Activated CD4-positive, alpha-beta T cell treated with anti-CD3 and anti-CD28 coated beads for 1 hour (primary cell): ENCODE measurements around the gene KMT2D.
A peak's percentile ranks its signal among the peaks of the same experiment; 100 is the strongest.

Experiments
- DNase-seq: peaks from one replicate; pipeline ENCODE4 v3.0.0-alpha.2; 2020

Gene KMT2D

GRCh38 chr12:49032679-49033447 is 27.7 kb downstream of the KMT2D start:
- DNase-seq = no peak

DNA sequence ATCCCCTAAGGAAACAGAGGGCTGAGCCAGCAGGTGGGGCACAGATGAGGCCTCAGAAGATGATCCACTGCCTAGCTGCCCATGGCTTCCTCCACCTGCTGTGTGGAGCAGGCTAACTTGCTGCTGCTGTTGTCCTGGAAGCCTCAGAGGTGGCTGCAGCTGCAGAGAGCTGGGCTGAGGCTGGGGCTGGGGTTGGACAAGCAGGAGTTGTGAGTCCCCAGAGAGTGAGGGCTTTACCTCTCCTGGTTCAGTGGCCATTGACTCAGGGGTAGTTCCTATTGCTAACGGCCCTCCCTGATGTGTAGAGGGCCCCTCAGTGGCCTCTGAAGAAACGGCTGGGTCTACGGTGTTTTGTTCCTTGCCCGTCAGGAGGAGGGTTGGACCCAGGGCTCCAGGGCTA is 28.3 kb downstream of the KMT2D start:
- DNase-seq = no peak

DNA sequence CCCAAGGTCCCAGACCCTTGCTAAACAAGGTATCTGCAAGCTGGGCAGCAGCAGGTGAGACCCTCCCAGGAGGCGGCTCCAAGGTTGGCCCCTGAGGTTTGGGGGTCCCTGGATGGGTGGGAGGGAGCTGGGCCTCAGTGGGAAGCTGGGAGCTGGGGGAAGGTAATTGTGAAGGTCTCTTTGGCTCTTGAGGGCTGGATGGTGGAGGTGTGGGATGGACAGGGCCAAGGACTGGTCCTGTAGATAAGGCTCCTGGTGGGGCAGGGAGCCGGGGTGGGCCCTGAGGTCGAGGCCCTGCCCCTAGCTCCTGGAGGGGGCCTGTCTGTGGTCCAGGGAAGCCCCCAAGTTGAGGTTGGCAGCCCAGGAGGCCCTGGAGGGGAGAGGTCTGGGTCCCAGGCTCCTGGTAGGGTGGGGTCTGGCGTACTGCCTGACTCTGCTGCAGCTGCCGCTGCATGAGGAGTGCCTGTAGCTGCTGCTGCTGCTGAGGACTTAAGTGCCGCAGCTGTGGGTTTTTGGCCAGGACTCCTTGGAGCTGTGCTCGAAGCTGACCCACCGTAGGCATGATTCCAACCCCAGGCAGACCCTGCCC is 28.9 kb downstream of the KMT2D start:
- no peak for DNase-seq

DNA sequence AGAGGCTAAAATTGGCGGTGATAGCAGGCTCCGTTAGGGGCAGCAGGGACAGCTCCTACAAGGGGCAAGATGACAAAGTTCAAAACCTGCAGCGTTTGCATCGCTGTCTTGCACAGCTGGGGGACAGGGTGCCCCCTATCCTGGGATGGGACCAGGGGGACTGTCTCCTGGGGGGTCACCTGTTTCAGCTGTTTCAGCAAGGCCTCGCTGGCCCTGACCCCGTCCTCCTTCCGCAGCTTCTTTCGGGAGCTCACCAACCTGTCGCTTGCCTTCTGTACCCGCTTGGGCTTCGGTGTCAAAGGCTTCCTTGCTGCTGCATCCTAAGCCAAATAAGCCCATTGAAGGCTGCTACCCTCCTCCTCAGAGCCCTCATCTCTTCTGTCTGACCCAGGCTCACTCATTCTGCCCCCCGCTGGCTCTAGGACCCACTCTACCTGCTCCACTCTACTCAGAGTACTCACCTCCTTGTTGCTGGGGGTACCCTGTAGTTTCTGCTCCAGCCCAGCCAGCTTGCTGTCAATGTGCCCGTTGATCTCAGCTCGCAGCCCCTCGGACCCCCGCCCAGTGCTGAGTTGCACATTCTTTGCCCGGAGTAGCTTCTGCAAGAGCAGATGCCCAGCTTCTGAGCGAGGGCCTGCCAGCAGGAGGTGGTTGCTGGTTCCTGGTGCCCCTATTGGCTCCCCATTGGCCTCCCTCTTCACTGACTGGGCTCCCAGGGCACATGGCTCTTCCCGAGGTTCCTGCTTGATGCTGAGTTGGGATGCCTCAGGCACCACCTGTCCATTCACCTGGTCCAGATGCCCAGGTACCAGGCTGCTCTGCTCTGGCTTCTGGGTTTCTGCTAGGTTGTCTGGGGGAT is 29.7 kb downstream of the KMT2D start:
- DNase-seq = no peak

- DNase-seq = no peak
Observed at GRCh38 chr12:49030119-49030518, 30.5 kb downstream of the KMT2D start.

GRCh38 chr12:49028666-49029275 is 31.8 kb downstream of the KMT2D start:
- DNase-seq = no peak

DNA sequence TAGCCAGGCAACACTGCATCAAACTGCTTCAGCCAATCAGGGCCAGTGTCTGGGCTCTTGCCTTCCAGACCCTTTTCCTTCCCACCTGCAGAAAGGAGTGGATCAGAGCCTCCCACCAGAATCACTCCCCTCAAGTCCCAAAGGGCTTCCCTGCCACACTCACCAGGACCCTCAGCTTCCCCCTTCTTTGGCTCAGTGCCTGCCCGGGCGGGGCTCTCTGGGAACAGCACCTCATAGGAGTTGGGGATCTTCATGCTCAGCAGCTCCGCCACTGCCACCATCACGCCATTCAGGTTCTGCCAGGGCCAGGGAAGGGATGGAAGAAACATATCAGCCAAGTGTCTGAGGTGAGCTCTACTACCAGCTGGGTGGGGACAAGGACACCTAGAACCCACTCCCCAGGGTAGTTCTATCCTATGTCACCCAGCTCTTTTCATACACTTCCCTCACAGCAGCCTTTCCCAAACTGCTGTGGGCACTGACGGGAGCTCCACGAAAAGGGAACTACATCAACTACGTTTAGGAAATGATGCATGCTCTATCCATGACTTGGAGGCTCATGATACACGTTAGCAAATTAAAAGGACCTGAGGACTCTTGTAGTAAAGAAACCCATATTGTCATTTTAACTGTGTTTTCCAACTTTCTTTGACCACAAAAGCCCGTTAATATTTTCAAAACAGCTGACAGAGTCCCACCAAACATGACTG is 32.6 kb downstream of the KMT2D start:
- no peak for DNase-seq

GRCh38 chr12:49026678-49027480 is 33.7 kb downstream of the KMT2D start:
- no peak for DNase-seq

- DNase-seq = no peak
Observed at GRCh38 chr12:49026101-49026500, 34.5 kb downstream of the KMT2D start.

DNA sequence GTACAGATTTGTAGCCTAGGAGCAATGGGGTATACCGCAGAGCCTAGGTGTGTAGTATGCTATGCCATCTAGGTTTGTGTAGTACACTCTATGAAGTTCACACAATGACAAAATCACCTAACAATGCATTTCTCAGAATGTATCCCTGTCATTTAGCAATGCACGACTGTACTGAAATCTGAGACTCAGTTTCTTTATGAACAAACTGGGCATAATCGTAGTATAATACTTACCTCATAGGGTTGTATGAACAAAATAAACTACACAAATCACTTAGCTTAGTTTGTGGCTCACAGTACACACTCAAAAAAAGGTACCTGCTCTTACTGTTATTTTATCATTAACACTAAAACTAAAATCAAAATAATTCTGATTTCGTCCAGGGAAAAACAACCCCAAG is 35.1 kb downstream of the KMT2D start:
- DNase-seq = no peak

DNA sequence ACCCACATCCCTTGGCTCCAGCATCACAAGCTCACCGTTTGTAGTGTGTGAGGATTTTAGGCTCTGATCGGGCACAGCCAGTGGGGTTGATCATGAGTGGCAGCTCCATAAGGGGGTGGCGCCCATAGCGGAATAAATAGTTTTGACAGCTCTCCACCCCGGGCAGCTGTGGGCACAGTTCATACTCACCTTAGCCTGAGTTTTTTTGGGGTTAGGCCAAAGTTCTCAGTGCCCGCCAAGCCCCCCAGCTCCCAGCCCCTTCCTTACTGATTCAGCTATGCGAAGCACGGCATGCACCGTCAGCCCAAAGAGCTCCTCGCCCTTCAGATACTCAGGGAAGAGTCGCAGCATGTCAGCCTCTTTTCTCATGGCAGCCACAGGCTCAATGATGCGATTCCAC is 36.1 kb downstream of the KMT2D start:
- no peak for DNase-seq

GRCh38 chr12:49023812-49024211 is 36.8 kb downstream of the KMT2D start:
- DNase-seq = no peak

DNA sequence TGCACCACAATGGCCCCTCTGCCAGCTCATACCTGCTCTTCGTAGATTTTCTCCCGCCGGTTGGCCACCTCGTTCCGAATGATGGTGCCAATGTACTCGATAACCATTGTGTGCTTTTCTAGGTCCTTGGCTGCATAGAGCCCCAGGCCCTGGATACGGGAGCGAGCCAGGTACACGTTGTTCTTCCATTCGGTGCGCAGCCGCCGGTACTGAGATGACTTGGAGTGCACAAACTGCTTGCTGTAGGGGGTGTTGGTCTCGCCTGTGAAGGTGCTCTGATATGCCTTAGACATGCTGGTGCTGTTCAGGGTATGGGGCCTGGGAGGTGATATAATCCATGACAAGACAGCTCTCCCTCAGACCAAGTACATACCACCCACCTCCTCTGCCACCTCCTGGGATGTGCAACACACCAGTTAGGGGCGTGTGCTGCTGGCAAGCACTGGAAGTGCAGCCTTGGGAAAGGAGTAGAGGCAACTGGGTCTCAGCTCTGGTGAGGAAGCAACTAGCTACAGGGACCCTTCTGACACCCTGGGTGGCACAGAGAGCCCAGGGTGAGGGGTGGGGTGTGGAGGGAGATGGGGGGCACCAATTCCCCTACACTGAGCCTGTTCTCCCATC is 37.9 kb downstream of the KMT2D start:
- DNase-seq = no peak

DNA sequence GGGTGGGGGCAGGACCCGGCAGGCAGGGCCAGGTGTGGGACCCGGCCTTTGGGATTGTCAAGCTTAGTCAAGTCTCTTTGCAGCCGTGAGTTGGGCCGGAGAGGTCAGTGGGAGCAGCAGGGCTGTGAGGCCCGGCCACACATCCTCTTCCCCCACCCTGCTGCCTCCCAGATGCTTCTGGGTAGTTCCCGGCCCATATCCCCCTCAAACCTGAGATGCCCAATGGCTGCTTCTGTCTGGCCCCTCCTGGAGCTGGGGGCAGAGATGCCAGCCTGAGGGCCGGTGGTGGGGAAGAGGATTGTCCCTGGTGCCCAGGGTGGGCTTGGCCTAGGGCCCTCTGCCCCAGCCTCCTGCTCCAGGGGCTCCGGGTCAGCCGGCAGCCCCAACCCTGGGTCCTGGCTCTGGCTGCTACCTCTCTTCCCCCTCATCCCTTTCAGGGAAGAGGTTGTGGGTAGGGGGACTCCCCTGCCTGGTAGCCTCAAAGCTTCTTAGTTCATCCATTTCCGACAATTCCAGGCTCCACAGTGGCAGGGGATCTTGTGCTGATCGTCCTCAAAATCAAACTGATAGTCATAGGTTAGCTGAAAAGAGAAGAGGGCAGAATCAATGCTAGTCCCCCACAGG is 39.2 kb downstream of the KMT2D start:
- no peak for DNase-seq

- no peak for DNase-seq
Observed at GRCh38 chr12:49020441-49020840, 40.2 kb downstream of the KMT2D start.

DNA sequence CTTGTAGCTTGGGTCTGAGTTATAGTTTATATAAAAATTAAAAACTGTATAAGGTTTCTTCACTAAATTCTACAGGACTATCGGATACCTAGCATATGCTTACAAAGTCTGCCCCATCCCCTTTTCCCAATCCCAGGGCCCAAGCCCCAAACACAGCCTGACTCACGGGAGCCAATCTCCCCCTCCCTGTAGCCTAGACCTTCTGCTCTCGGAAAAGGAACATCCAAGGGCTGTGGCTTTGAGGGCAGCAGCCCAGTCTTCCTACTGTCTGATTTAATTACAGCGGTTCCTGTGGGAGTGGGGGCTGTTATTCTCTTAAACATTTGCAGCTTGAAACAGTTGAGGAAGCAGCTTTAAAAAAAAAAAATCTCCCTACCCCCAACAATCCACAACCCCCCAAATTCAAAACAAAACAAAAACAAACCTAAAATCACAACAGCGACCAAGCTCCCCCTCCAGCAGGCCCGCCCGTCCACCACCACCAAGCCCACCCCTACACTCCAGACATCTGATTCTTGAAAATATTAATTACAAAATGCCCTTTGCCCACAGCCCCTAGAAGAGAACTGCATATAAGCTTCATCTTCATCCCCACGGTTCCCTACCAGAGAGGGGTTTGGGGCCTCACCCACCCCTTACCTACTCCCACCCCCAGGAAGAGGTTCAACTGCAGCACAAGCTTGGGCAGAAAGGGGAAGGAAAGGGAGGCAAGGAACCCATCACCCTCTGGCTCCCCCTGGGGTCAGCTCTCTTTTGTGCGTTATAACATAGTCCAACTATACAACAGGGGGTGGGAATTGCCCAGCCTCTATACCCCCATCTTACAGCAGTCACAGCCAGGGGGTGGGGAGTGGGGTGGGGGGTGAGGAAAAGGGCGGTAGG is 40.9 kb downstream of the KMT2D start:
- no peak for DNase-seq

DNA sequence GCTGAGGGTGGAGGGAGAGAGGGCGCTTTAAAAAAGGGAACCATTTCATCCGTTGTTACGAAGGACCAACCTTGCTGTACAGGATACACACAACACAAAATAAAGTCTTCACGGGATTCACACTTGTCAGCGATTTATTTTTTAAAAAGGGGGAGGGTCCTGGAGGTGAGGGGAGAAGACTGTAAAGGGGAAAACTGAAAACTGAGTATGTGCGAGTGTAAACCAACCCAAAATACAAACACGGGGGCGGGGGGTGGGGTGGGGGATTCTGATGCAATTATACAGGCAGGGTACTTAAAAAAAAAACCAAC is 41.5 kb downstream of the KMT2D start:
- DNase-seq = no peak

DNA sequence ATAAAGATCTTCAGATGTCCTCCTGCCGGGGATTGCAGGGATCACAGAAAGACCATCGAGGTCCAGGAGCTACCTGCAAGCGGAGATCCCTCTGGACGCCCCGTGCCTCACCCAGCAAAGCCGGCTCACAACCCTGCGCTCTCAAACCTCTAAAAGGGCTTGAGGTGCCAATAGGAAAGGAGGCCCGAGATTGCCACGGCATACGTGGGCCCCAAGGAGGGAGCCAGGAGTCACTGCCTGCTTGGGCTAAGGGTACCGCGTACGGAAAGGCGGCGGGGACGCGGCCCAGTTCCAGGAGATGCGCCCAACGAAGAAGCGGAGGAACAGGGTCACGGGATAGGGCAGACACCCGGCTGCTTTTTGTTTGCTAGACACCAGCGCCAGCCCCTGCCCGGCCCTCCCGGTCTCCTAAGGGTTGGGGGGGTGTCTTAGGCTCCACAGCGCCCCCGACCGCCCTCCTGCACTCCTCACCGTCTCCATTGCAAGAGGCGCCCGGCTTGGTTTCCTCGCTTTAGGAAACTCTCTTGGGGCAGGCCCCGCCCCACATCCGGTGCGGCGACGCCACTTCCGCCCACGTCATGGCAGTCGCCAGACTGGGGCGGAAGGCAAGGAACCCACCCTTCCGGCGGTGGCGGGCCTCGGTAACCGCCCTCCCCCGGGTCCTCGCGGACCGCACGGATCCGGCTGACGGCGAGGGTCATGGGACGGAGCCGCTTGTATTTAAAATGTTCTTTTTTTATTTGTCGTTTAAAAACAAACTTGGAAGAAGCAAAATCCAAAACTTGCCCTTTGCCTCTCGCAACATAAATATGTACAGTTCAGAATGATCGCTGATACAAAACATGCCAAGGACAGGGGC is 42.1 kb downstream of the KMT2D start, which contains the start of gene PRKAG1:
PRKAG1 (minus strand) TSS at position 516 of the 859 bp plus-strand sequence; CDS start at position 480, 36 bp downstream.
- peak; percentile 95 for DNase-seq

DNA sequence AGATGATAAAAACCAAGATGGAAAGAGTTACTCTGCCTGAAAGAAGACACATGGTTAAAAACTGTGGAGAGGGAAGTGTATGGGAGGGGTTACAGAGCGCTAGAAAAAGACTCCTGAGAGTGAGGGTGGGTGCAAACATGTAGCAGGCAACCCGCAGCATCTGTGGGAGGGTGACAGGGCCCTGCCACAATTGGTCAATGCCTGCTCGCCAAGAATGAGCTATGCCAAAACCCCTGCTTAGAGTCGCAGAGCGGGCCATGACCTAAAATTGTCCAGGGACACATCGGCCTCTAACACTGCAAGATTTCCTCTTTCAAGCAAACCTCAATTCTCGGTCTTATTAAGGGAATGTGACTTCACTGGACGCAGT is 42.7 kb downstream of the KMT2D start:
- no peak for DNase-seq
